ENCODE measurements around the gene MAEA.

The MAEA gene

GRCh38 chr4:1340861-1341260, 51.2 kb downstream of the MAEA start:
- no peak for DNase-seq (ENCODE audit: low spot score)
- in situ Hi-C loops (cut with MboI; ENCODE audit: low pct_unique_long_range_greater_than_20kb, low sequenced_read_pairs, unreplicated experiment), result no loop called here
- TF ChIP-seq CTCF (IDR thresholded peaks at IDR 0.05; ENCODE audit: extremely low read depth, insufficient read depth, missing control alignments), result no peak

- no peak for DNase-seq (ENCODE audit: low spot score)
- no peak for TF ChIP-seq CTCF (IDR thresholded peaks at IDR 0.05; ENCODE audit: extremely low read depth, insufficient read depth, missing control alignments)
- in situ Hi-C loops (cut with MboI; ENCODE audit: low pct_unique_long_range_greater_than_20kb, low sequenced_read_pairs, unreplicated experiment), result no loop called here
These were observed 52.3 kb downstream of the MAEA start for GRCh38 chr4:1342003-1342402.

- no peak for DNase-seq (ENCODE audit: low spot score)
- TF ChIP-seq CTCF (IDR thresholded peaks at IDR 0.05; ENCODE audit: extremely low read depth, insufficient read depth, missing control alignments), result no peak
- in situ Hi-C loops (cut with MboI; ENCODE audit: low pct_unique_long_range_greater_than_20kb, low sequenced_read_pairs, unreplicated experiment), result no loop called here
These were observed 55.0 kb downstream of the MAEA start for GRCh38 chr4:1344696-1345095.

GRCh38 chr4:1345903-1346780, 56.5 kb downstream of the MAEA start:
- DNase-seq (ENCODE audit: low spot score), result peak; percentile 61
- peak; percentile 51 for TF ChIP-seq CTCF (IDR thresholded peaks at IDR 0.05; ENCODE audit: extremely low read depth, insufficient read depth, missing control alignments)
- in situ Hi-C loops (cut with MboI; ENCODE audit: low pct_unique_long_range_greater_than_20kb, low sequenced_read_pairs, unreplicated experiment), result no loop called here

- TF ChIP-seq CTCF (IDR thresholded peaks at IDR 0.05; ENCODE audit: extremely low read depth, insufficient read depth, missing control alignments), result no peak
- in situ Hi-C loops (cut with MboI; ENCODE audit: low pct_unique_long_range_greater_than_20kb, low sequenced_read_pairs, unreplicated experiment), result no loop called here
- DNase-seq (ENCODE audit: low spot score), result peak; percentile 100
These were observed 57.2 kb downstream of the MAEA start, which contains the start of gene UVSSA for GRCh38 chr4:1346781-1347409. TSS of gene UVSSA (plus strand) at chr4:1347208. CDS start at chr4:1348092, 884 bp downstream.

GRCh38 chr4:1347410-1347864, 57.7 kb downstream of the MAEA start:
- in situ Hi-C loops (cut with MboI; ENCODE audit: low pct_unique_long_range_greater_than_20kb, low sequenced_read_pairs, unreplicated experiment), result no loop called here
- DNase-seq (ENCODE audit: low spot score), result peak; percentile 87
- no peak for TF ChIP-seq CTCF (IDR thresholded peaks at IDR 0.05; ENCODE audit: extremely low read depth, insufficient read depth, missing control alignments)

Measured in GM13977 (cell line).